Cardiac septum (tissue), 1 donor: Measurements from ENCODE around the gene APCDD1. TPM values are rescaled to one million over a fixed set of nuclear protein-coding genes. Genes with fewer than 3 reads are reported as not detected.

Experiments used
- DNase-seq: peaks from one replicate; pipeline ENCODE4 v3.0.0-alpha.2; 2020; ENCODE audit warnings: low spot score
- intact Hi-C: fragments of 100-400 bp; cut with DNase I; formaldehyde crosslinking; loops from one replicate; pipeline ENCODE4 v1.14.0; 2022
- long read RNA-seq: library from polyadenylated mRNA; unstranded; transcript quantifications from one replicate; pipeline ENCODE4 v2.0.0, GENCODE V29; 2021
- total RNA-seq: library from RNA; stranded (reverse); fragmentation: NEBNext Ultra II Directional; extraction: Animal tissue kit (Norgen Biotek cat#: 25700); gene quantifications from one replicate; pipeline ENCODE4 v1.2.1, GENCODE V29; 2021
- donor health status: DM: no; HTN: no; CAD: no.

APCDD1 gene
- total RNA-seq: 9.9 TPM
- long read RNA-seq, transcript APCDD1-201 (5 exons, 3,809 nt): major isoform, 12 of 26 reads
- long read RNA-seq, partial matches to known transcripts: 6 of 26 reads
- long read RNA-seq, other reads (novel, unspliced or antisense): 5 of 26 reads

GRCh38 chr18:10453806-10454680, at the start of gene APCDD1:
Gene APCDD1 (plus strand): TSS chr18:10454635. CDS start chr18:10454982, 347 bp downstream.
- intact Hi-C loops: loop anchor here (2.0 kb wide), 1 partner anchor 65 kb away; no protein-coding TSS in a partner anchor
- DNase-seq: no peak

- intact Hi-C loops: no loop called here
- DNase-seq: no peak
Measured at GRCh38 chr18:10405014-10405493, 49.4 kb upstream of the APCDD1 start.

GRCh38 chr18:10405816-10406663, 48.4 kb upstream of the APCDD1 start:
- no peak for DNase-seq

GRCh38 chr18:10408131-10408530, 46.3 kb upstream of the APCDD1 start:
- intact Hi-C loops: no loop called here
- DNase-seq: no peak

More at GRCh38 chr18:10405816-10406663, 48.4 kb upstream of the APCDD1 start:
- intact Hi-C loops: no loop called here

GRCh38 chr18:10409041-10409440, 45.4 kb upstream of the APCDD1 start:
- intact Hi-C loops: no loop called here

GRCh38 chr18:10410472-10411308, 43.7 kb upstream of the APCDD1 start:
- no peak for DNase-seq
- intact Hi-C loops: no loop called here

More at GRCh38 chr18:10409041-10409440, 45.4 kb upstream of the APCDD1 start:
- DNase-seq: no peak

- intact Hi-C loops: no loop called here
- DNase-seq: no peak
Measured at GRCh38 chr18:10412933-10413332, 41.5 kb upstream of the APCDD1 start.

- no peak for DNase-seq
- intact Hi-C loops: no loop called here
Measured at GRCh38 chr18:10413722-10414121, 40.7 kb upstream of the APCDD1 start.

- intact Hi-C loops: no loop called here
- DNase-seq: no peak
Measured at GRCh38 chr18:10414293-10414842, 40.1 kb upstream of the APCDD1 start.

- intact Hi-C loops: no loop called here
- no peak for DNase-seq
Measured at GRCh38 chr18:10416065-10416464, 38.4 kb upstream of the APCDD1 start.

GRCh38 chr18:10417191-10417590, 37.2 kb upstream of the APCDD1 start:
- intact Hi-C loops: no loop called here
- no peak for DNase-seq

- no peak for DNase-seq
- intact Hi-C loops: no loop called here
Measured at GRCh38 chr18:10417664-10418063, 36.8 kb upstream of the APCDD1 start.

GRCh38 chr18:10418836-10419235, 35.6 kb upstream of the APCDD1 start:
- no peak for DNase-seq
- intact Hi-C loops: no loop called here

GRCh38 chr18:10419420-10420103, 34.9 kb upstream of the APCDD1 start:
- DNase-seq: no peak
- intact Hi-C loops: no loop called here

GRCh38 chr18:10420561-10421352, 33.7 kb upstream of the APCDD1 start:
- no peak for DNase-seq
- intact Hi-C loops: no loop called here

- no peak for DNase-seq
- intact Hi-C loops: no loop called here
Measured at GRCh38 chr18:10421859-10422258, 32.6 kb upstream of the APCDD1 start.

- intact Hi-C loops: no loop called here
- DNase-seq: no peak
Measured at GRCh38 chr18:10422731-10423130, 31.7 kb upstream of the APCDD1 start.
